Germinal center (tissue), 1 donor: ENCODE results near the gene KIAA1755.

ENCODE experiments used
- DNase-seq: peaks from one replicate; pipeline ENCODE4 v3.0.0; 2012; ENCODE audit warnings: mixed read lengths, low spot score

Gene KIAA1755

GRCh38 chr20:38219006-38219950, 41.3 kb downstream of the KIAA1755 start:
- no peak for DNase-seq

- no peak for DNase-seq
These were observed 42.0 kb downstream of the KIAA1755 start for GRCh38 chr20:38218566-38218885.

DNA sequence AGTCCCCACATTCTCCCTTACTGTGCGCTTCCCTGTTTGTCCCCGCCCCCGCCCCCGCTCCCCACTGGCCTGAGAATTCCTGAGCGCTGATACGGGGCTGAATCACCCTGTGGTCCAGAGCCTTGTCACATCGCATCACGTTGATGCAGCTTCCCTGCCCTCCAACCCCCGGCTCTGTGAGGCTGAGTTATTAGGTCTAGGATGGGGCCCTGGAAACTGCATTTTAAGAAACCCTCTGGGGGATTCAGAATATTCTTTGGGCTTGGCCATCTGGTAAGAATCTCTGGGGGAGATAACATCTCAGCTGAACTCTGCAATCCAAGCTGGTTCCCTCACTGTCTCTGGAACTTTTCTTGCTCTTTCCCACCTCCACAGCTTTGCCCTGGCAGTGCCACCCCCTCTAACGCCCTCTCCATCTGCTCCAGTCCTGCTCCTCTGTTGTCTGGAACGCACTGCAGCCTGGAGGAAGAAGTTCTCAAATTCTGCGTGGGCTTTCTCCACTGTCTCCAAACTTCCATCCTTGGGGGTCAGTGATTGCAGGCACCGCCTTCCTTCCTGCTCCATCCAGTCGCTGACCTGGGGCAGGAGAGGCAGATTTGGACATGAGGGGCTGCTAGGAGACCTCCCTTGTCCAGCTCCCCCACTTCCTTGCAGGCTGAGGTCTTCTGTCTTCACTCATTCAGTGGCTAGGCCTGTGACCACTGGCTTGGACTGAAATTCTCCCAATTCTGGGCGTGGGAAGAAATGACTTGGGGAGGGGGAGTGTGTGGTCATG, 42.6 kb downstream of the KIAA1755 start:
- DNase-seq: no peak

DNA sequence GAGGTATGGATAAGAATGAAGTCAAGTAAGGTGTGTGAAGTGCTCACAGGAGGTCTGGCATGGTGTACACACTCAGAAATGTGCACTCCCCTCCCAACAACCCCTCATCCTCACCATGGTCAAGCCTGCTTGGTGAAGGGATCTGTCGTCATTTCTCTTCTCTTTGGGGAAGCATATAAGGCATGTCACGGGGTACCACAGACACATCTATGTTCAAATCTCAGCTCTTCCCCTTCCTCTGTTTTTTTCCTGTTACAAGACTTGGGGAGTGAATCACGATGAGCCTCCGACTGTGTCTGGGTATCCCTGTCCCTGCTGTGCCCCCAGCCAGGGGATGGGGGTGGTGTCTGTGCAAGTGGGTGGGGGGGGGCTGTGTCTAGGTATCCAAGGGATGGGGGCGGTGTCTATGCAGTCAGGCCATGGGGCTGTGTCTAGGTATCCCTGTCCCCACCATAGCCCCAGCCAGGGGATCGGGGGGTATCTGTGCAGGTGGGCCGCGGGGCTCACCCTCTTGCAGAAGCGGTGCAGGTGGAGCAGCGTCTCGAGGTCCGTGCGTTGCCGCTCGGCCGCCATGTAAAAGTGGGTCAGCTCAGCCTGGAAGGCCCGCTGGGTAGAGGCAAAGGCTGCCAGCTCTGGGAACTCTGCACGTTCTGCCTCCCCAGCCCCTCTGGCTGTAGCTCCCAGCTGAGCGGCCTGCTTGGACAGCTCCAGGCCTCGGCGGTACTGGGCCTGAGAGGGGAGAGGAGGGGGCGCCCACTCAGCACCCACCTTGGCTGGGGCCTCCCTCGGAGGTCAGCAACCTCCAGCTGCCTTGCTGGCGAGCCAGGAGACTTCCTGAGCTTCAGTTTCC, 43.6 kb downstream of the KIAA1755 start:
- no peak for DNase-seq

GRCh38 chr20:38216201-38216600, 44.3 kb downstream of the KIAA1755 start:
- no peak for DNase-seq

GRCh38 chr20:38215194-38216182, 45.0 kb downstream of the KIAA1755 start:
- no peak for DNase-seq

- DNase-seq: no peak
These were observed 46.0 kb downstream of the KIAA1755 start for GRCh38 chr20:38214256-38215193.

DNA sequence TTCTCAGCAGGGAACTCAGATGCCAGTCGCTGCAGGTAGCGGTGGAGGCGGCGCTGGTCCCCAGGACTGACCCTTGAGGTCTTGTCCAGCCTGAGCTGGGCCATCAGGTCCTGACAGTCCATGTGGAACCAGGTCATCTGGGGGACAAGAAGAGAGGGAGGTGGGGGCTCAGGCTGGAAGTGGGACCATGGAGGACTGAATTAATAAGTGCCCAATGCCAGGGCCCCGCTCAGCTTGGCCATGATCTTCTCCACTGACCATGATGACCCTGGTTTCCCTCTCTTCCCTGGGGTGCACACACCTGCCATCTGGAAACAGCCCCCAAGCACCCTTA, 47.0 kb downstream of the KIAA1755 start:
- no peak for DNase-seq

DNA sequence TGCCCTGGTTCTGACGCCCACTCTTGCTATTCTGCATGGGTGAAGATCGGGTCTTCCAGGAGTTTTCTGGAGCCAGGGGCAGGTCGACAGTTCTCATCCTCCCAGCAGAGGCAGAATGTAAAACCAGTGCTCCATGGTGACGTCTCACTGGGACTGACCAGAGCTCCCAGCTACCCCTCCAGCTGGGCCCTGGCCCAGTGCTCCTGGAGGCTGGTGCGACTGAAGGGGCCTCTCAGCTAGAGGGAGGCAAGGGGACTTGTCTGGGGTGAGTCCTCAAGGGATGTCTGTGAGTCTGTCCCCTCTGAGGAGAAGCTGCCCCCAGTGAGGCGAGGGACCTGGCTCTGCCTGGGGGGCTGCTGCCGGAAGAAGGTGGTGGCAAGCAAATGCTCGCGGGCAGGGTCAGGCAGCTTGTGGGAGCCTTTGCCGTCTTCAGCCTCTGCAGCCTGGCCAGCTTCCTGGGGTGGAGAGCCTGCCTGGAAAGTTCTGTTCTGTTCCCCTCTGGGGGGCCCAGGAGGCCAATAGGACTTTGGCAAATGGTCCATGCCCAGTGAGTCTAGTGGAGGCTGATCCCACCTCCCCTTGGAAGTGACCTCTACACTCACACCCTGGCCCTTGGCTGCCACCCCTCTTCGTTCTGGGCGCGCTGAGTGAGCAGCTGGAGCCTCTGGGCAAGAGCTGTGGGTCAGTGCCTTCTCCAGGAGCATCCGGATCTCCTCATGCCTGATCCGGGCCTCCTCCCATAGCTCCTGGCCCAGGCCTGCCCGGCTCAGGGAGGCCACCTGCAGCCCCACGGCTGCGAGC, 47.5 kb downstream of the KIAA1755 start:
- DNase-seq: no peak

GRCh38 chr20:38211200-38212097, 49.1 kb downstream of the KIAA1755 start:
- no peak for DNase-seq

DNA sequence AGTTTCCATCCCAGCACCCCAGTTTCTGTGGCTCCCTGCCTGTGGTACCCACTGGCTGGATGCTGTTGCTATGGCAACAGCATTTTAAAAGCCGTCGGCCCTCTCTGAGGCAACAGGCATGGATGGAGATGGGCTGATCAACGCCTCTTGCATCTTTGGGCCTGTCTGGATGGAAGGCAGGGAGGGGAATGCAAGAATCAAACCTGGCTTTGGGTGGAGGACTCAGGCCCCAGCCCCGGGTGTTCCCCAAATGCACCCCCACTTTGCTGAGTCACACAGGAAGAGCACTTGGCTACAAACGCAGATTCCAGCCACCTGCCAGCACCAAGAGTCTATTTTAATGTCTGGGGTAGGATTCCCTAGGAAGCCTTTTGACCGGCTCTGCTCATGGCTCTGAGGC, 49.8 kb downstream of the KIAA1755 start:
- DNase-seq: no peak

- DNase-seq: no peak
These were observed 50.7 kb downstream of the KIAA1755 start for GRCh38 chr20:38209736-38210405.

GRCh38 chr20:38209054-38209675, 51.4 kb downstream of the KIAA1755 start:
- DNase-seq: no peak

DNA sequence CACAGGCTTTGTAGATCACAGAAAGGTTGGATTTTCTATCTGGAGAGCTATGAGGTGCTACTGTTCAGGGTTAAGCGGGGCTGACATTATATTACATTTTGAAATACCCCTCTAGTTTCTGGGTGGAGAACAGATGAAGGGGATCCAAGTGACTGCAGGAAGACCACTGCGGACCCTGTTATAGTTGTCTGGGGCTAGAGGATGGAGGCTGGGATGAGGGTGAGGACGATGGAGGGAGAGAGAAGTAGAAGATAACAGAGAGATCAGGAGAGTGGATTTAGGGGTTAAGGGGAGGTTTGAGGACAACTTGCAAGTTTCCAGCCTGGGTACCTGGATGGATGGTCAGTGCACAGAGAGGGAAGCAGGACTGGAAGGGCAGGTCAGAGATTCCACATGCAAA, 52.0 kb downstream of the KIAA1755 start:
- DNase-seq: no peak

DNA sequence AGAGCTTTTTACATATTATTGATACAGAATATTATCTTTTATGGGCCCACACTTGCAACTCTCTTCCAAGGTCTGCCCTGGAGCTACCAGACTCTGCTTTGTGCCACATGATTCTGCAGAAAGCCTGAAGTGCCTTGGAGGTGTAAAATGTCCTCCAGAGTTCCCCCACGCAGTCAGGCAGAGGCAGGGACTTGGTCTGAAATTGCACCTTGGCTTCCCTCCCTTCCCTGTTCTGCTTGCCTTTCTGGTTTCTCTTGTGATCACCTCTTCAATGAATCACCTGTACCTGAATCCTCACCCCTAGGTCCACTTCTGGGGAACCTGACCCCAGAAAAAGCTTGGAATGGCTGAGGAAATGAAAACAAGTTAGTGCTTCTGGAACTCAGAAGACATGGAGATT, 52.4 kb downstream of the KIAA1755 start:
- DNase-seq: no peak

DNA sequence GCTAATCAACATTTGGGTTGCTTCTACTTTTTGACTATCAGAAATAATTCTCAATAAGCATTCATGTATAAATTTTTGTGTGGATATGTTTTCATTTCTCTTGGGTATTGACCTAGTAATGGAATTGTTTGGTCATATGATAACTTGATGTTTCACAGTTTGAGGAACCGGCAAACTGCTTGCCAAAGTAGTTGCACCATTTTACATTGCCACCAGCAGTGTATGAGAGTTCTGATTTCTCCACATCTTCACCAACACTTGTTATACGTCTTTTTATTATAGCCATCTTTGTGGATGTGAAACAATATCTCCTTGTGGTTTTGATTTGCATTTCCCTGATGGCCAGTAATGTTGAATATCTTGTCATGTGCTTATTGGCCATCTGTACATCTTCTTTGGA, 52.9 kb downstream of the KIAA1755 start:
- no peak for DNase-seq

- DNase-seq: no peak
These were observed 55.5 kb downstream of the KIAA1755 start for GRCh38 chr20:38205001-38205400.
